Measurements from ENCODE around the gene GOLGA8O. TPM values are rescaled to one million over a fixed set of nuclear protein-coding genes. Genes with fewer than 3 reads are reported as not detected.
"Not testable (repeated sequence)": the region's sequence is repeated elsewhere in the genome, so short reads cannot be mapped to it uniquely, and the experiment has no call there.

GOLGA8O gene
- total RNA-seq, result not detected

GRCh38 chr15:32455534-32455933 lies at the start of gene GOLGA8O:
Gene GOLGA8O, minus strand, starts transcription at chr15:32455634. Its CDS starts 98 bp downstream, at chr15:32455536.
- not testable (repeated sequence) for DNase-seq

GRCh38 chr15:32504152-32504811 lies 48.8 kb upstream of the GOLGA8O start:
- DNase-seq, result not testable (repeated sequence)

GRCh38 chr15:32502946-32503345 lies 47.5 kb upstream of the GOLGA8O start:
- DNase-seq, result not testable (repeated sequence)

GRCh38 chr15:32492768-32493167 lies 37.3 kb upstream of the GOLGA8O start:
- not testable (repeated sequence) for DNase-seq

GRCh38 chr15:32486474-32486873 lies 31.0 kb upstream of the GOLGA8O start:
- DNase-seq, result not testable (repeated sequence)

GRCh38 chr15:32483377-32483776 lies 27.9 kb upstream of the GOLGA8O start:
- not testable (repeated sequence) for DNase-seq

GRCh38 chr15:32481683-32482082 lies 26.2 kb upstream of the GOLGA8O start:
- not testable (repeated sequence) for DNase-seq

GRCh38 chr15:32468076-32468475 lies 12.6 kb upstream of the GOLGA8O start:
- DNase-seq, result not testable (repeated sequence)

- not testable (repeated sequence) for DNase-seq
These were observed 14.9 kb downstream of the GOLGA8O start for GRCh38 chr15:32440445-32440977.

GRCh38 chr15:32434102-32434963 lies 21.1 kb downstream of the GOLGA8O start:
- DNase-seq, result not testable (repeated sequence)

- DNase-seq, result not testable (repeated sequence)
These were observed 27.8 kb downstream of the GOLGA8O start for GRCh38 chr15:32427635-32428034.

- not testable (repeated sequence) for DNase-seq
These were observed 28.9 kb downstream of the GOLGA8O start for GRCh38 chr15:32426511-32426910.

GRCh38 chr15:32407903-32408302 lies 47.5 kb downstream of the GOLGA8O start:
- not testable (repeated sequence) for DNase-seq

GRCh38 chr15:32403192-32403591 lies 52.2 kb downstream of the GOLGA8O start, which contains the start of gene GOLGA8K:
Gene GOLGA8K, minus strand, starts transcription at chr15:32403292. Its CDS starts 98 bp downstream, at chr15:32403194.
- not testable (repeated sequence) for DNase-seq

- not testable (repeated sequence) for DNase-seq
These were observed 58.9 kb downstream of the GOLGA8O start for GRCh38 chr15:32396522-32396921.
